ENCODE results near the gene GBF1.
A peak's percentile ranks its signal among the peaks of the same experiment; 100 is the strongest.
"Not testable (repeated sequence)": the region's sequence is repeated elsewhere in the genome, so short reads cannot be mapped to it uniquely, and the experiment has no call there.

The GBF1 gene

DNA sequence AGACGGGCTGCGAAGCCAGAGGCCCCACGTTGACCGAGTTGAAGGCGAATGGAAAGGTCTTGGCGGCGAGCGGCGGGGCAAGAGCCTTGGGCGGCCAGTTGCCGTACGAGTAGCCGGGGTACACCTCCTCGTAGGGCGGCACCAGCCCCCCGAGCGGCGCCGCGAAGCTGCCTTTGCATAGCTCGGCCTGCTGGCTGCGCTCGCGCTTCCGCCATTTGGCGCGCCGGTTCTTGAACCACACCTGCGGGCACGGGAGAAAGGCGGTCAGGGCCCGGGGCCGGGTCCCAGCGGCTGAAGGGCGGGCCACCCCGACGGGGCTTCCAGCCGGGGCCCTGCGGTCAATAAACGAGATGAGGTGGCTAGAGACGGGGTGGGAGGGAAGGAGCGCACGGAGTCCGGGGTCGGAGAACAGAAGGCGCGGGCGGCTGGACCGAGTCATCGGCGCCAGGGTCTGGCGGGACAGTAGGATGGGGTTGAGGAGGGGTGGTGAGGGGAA lies 14.4 kb upstream of the GBF1 start:
- DNase-seq, result peak in 5 of 56 donors; percentile 5 to 12 (median 8)

DNA sequence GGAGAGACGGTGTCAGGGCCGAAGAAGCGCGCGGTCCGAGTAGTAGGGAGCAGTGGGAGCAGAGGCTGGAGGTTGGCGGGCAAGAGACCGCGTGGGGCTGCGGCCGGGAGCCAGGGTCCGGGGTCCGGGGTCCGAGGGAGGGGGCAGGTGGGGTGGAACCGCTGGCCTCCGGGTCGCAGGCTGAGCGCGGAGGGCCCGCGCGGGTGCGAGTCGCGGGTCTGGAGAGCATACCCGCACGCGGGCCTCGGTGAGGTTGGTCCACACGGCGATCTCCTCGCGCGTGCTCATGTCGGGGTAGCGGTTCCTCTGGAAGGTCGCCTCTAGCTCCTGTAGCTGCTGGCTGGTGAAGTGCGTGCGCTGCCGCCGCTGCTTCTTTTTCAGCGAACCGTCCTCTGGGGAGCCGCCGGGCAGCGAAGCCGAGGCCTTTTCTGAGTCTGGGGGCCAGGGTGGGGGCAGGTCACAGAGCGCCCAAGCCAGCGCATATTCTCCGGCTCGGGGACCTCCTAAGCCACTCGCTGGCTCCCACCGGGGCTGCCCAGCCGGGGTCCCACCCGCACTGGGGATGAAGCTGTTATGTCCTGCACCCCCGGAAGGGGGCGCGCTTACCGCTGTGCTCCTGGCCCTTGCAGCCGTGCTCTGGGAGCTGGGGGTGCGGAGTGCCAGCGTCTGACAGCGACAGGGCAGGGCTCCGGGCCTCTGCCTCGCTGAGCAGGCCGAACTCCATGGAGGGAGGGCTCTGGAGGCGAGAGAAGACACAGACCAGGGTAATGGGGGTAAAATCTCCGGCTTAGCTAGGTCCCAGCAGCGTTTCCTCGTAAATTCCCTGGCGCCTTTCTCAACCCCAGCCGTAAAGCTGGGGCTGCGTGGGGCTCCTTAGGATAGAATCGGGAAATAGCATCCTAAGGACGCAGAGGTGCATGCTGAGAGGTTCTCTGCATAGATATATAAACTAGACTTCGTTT lies 13.7 kb upstream of the GBF1 start:
- peak in 2 of 56 donors; percentile 4 to 17 for DNase-seq

DNA sequence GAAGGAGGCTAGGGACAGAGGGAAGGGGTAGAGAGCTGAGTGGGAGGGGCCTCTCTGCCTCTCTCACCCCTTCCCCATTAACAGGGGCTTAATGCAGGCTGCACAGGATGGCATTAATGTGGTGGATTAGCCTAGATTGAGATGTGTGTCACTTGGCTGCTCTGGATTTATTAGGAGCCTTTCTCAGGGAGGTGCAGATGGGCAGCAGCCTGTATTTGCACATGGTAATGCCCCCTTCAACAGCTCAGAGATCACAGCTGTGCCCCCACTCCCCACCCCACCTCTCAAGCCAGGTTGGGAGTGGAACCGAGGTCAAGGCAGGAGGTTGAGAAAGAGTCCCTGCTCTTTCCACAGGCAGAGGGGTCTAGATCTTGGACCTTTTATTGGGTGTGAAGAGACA lies 11.3 kb upstream of the GBF1 start:
- DNase-seq, result no peak

DNA sequence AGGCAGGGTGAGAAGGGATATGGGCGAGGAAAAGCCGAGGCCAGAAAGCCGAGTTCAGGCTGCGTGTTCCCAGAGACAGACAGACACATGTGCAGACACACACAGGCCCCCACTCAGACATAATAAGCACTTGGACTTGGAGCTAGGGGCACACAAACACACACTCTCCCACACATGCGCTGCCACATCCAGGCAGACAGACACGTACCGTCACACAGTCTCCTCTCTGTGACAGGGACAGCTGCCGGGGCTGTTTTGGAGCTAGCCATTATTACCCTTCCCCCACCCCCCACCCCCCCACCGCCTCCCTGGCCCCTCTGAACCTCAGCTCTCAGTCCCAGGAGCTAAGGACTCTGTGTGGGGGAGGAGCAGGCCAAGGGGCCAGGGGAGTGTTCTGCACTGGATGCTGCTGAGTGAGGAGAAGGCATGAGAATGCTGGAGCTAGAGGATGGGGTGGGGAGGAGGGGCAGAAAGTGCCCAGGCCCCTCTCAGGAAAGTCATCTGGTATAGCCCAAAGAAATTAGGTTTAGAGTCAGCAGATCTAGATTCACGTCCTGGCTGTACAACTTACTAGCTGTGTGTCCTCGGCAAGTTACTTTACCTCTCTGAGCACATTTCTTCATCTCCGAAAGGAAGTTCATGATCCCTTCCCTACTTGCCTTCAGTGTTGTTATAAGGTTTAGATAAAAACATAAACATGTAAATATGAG lies 10.3 kb upstream of the GBF1 start:
- DNase-seq, result no peak

DNA sequence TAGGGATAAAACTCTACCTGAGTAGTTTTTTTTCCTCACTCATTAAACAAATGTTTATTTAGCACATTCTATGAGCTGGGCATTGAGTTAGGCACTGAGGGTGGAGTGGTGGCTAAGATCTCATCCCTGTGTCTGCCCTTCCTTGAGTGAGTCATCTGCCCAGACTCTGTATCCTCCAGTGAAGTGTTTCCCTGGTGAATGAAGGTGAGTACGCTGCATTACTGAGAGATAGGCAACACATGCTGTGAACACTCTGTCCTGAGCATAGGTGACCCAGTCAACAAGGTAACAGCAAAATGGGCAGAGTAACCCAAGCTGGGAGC lies 9.8 kb upstream of the GBF1 start:
- no peak for DNase-seq

DNA sequence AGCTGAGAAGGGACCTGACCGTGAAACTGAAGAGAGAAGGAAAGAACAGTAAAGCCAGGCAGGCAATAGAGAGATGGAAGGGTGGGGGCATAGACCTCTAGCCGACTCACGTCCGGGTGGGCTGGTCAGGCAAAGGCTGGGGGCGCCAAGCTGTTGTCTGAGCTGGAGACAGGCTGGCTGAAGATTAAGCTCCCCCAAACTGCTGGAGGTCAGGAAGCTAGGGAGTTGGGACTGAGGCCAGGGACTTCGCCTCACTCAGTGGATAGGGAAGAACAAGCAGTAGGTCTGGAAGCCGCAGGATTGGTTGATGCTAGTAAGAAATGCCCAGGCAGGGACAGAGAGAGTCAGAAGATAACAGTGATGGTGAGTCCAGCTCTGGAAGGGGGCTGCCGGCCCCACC lies 9.3 kb upstream of the GBF1 start:
- no peak for DNase-seq

DNA sequence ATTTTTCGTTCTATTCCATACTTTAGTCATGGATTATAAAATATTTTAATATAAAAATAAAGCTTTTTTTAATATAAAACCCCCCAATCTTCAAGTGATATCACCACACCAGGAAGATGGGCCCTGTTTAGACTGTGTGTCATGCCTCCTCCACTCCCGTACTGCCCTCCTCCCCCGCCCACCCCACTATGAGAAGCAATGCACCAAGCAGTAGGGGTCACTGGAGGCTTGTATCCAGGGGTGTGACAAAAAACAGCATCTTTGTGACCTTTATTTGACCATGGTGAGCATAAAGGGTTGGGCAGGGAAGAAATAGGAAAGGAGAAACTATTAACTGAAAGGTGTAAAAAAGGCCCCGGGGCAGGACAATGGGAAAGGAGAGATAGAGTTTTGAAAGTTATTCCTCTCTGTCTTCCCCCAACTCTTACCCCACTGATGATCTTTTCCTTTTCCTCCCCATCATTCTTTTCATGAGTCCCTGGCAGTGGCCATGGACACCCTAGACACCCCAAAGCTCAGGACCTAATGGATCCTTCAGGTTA lies 7.5 kb upstream of the GBF1 start:
- DNase-seq, result no peak

DNA sequence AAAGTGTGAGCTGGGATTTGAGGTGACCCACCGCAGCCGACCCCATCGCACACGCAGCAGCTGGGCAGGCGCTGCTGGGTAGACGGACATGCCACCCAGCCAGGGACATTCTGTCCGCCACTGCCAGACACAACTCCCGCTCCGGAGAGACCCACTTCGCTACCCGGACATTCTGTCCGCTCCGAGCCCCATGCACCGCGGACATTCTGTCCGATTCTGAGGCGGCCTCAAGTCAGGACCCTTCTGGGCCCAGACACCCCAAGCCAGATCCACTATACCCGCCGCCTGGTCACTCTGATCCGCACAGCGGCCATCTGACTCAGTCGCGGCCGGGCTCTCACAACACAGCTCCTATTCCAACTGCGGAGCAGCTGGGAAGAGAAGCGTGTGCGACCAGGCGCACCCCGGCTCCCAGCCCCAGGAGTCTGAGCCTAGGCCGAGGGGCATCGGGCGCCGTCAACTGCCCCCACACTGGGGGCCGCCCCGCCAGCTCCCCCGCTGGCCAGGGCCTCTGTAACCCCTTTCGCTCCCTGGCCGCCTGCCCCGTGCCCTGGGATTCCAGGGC lies 4.8 kb upstream of the GBF1 start:
- peak in 1 of 56 donors; percentile 14 for DNase-seq

DNA sequence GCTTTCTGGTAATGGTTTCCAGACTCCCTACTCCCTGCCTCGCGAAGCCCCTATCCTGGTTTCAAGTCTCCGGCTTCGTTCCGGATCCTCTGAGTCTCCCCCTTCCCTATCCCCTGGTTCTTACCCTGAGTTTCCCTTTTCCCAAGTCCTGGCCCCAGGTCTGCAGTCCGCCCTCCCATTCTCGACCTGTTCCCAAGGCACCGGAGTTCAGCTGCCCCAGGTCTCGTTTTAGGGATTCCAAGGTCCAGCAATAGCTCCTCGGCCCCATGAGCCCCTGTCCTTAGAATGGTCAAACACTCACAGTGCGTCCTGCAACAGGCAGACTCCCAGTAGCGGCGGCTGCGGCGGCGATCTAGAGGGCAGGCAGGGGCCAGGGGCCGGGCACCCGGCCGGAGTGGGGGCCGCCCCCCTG lies 4.3 kb upstream of the GBF1 start:
- no peak for DNase-seq

DNA sequence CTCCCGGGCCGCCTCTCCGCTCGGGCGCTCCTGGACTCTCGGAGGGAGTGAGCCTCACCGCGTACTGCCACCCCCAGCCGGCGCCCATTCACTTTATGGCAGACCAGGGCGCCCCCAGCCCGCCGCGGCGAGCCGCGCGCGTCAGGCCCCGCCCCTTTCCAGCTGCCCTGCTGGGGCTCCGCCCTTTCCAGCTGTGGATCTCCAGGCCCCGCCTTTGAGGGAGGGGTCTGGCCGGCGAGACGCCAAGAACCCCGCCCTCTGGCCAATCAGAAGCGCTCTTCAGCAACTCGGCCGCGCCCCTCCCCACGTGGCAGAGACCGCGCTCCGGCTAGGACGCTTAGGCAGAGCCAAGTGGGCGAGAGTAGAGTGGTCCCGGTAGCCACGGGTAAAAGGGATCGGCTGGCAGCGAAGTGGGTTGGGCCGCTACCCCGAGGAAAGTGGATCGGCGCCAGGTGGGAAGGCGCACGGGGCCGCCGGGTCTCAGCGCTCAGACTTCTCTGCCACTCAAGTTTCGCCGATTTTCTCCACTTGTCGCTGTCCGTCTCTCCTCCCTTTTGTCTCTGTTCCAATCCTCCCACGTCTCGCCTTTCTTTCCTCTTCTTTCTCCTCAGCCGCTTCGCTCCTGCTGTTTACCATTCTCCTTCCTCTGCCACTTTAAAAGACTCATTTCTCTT lies 3.8 kb upstream of the GBF1 start, which contains the start of gene PITX3:
Gene PITX3 (minus strand): TSS at position 69 of the 674 bp plus-strand sequence. CDS start 9,432 bp downstream, outside the sequence.
- DNase-seq, result peak in 47 of 56 donors; percentile 3 to 90 (median 48)

DNA sequence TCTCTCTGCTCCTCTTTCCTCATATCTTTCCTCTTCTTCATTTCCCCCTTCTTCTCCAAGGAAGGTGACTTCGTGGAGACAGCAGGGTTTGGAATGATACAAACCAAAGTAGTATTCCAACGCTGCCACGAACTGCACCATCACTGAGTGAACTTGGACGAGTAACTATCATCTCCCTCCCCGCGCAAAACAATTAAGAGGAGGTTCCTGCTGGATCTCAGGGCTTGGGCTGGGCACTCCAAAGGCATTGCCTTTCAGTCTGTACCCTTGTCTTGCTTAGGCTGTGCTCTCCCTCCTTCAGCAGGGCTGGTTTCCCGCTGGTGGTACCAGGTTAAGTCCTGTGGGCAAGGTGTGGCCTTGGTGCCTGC lies 3.2 kb upstream of the GBF1 start:
- no peak for DNase-seq

DNA sequence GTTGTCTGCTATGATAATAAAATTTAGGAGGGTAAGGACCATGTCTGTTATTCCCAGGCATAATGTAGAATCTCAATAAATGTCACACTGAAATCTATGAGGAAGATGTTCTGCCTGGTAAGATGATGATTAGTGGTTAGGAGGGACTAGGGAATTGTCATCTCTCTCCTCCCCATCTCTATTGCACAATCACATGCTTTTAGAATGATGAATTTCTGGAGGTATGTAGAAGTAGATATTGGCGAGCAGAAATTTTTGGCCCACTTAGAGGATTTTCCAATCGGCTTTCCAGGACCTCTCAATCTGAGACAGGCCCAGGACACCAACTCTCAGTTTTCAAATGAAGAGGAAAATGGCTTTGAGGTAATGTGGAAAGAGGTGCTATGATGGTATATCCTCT lies 2.0 kb upstream of the GBF1 start:
- no peak for DNase-seq

DNA sequence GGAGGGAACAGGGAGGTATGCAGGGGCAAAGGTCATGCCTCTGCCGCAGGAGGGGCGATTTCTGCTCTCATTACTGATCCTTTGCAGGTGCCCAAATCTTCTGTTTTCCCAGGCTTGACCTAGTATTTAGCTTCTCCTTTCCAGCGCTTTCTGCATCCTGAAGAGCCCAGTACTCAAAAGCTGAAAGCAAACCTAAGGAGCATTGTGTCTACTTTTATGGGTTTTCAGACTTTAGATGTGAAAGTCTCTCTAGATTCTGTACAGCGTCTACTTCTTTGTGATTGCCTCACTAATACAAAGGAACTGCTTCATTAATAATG lies 560 bp downstream of the GBF1 start:
- DNase-seq, result peak in 1 of 56 donors; percentile 73

DNA sequence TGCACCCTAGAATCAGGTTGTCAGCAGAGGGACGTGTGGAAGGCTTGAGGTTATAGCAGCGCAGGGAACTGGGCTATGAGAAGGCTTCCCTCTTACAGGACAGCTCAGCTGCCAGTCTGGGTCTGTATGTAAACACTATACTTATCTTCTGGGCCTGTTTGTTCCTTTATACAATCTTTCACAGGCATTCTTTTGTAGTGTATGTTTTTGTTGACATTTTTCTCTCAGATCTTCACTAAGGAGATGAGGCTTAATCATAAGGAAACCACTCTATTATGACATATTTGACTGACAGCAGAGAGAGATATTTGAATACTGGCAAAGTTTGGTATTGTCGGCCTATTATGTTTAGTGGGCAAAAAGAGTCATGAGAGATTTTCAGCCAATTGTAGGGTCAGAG lies 929 bp downstream of the GBF1 start:
- no peak for DNase-seq

DNA sequence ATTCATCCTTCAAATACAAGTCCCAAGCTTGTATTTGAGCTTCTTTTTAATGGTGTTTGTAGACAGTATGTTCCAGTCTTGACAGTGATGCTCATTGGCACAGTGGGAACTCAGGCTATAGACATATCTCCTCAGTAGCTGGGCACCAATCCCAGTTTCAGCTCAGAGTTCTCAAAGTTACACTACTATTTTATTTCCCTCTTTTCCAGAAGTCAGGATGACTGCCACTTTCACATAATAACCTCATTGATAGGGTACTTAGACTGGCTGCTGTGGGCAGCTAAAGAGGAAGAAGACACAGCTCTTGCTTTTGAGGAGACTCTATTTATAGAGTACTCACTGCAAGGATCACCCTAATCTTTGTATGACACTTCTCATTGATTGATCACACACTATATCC lies 2.4 kb downstream of the GBF1 start:
- DNase-seq, result peak in 2 of 56 donors; percentile 4 to 35

DNA sequence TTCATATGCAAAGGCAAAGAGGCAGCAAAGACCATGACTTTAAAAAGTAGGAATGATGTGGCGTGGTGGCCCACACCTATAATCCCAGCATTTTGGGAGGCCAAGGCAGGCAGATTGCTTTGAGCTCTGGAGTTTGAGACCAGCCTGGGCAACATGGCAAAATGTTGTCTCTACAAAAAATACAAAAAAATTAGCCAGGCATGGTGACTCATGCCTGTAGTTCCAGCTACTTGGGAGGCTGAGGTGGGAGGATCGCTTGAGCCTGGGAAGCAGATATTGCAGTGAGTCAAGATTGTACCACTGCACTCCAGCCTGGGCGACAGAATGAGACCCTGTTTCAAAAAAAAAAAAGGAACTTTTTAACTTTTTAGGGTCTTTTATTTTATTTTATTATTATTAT lies 7.2 kb downstream of the GBF1 start:
- DNase-seq, result not testable (repeated sequence)

DNA sequence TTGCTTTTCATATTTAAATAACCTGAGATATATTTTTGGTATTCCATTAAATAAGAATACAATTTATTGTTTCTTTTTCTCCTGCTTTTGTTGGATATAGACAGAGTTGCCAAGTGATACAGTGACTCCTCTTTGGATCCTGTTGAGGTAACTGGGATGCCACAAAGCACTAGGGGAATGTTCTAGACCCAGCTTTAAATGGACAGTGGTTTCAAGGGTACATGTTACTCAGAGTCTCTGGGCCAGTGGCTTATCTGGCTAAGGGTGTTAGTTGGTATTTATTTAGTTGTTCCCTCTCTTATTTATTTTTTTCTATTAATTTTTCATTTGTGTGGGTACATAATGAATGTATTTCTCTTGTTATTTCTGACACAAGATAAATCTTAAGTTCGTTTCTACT lies 9.1 kb downstream of the GBF1 start:
- no peak for DNase-seq

DNA sequence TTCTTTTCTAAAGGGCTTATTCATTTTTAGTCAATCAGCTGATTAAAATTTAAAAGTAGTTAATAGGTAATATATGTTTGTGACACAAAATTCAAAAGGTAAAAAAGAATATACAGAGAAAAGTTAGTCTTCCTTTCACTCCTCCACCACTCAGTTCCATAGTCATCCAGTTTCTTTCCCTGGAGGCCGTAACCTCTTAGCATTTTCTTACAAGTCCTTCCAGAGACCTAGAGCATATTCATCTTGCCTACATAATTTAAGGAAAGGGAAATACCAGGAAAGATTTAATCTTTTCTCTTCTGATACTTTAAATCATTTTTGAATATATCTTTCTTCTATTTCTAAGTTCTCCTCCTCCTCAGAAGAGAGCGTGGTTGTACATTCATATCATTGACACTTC lies 10.1 kb downstream of the GBF1 start:
- no peak for DNase-seq

DNA sequence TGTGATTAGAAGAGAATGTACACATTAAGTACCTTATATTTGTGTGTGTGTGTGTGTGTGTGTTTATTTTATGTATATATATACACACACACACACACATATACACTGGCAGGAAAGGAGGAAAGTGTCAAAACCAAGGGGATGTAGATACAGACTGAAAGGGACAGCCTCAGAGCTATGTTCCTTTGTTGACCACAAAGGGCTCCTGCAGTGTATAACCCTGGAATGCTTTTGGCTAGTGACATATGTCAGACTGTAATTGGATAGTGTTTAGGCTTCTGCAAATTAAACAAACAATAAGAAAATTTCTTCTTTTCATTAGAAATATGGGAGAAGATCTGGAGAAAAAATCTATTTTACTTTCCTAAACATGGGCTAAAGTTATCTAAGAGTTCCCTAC lies 15.9 kb downstream of the GBF1 start:
- DNase-seq, result no peak

DNA sequence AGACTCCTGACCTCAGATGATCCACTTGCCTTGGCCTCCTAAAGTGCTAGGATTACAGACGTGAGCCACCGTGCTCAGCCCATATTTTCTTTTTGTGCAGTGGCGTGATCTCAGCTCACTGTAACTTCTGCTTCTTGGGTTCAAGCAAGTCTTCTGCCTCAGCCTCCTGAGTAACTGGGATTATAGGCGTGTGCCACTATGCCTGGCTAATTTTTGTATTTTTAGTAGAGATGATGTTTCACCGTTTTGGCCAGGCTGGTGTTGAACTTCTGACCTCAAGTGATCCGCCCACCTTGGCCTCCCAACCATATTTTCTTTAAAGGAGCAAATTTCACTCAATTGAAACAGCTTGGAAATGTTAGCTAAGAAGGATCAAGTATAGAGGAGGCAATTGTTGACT lies 16.5 kb downstream of the GBF1 start:
- DNase-seq, result no peak

DNA sequence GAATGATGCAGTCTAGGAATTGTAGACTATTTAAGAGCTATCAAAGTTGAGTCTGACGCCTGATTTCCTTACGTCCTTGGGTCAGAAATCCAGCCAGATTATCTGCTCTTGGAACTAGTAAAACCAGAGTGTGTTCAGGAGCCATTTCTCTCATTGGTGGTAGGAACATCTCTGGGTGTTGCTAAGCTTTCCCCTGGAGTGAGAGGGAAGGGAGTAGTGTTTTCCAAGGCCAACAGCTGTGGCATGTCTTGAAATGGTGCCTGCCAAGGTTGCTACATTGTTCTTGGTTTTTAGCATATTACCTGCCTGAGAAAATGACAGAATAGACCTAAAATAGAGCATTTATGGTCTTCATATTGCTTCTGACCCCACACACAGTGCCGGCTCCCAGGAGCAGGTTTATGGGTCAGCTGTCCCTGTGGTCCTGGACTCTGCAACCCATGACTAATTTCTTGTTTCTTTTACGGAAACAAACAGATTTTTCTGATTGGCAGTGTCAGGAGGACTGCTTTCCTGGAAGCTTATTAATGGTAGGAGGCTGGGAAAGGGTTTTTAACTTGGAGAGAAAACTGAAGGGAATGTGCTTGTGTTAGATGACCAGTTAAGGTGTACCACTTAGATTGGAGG lies 17.5 kb downstream of the GBF1 start:
- DNase-seq, result no peak

Measured in amygdala (tissue), 56 donors.